HG03139 (cell line): ENCODE data around the gene LRIG1.
"Not testable (repeated sequence)": the region's sequence is repeated elsewhere in the genome, so short reads cannot be mapped to it uniquely, and the experiment has no call there.

Source experiments
- ATAC-seq: cut with Tn5 transposase; IDR thresholded peaks from one replicate; pipeline ENCODE4 v1.9.1; 2021; ENCODE audit not compliant: unreplicated experiment

LRIG1 gene

GRCh38 chr3:66425032-66425431 is 75.8 kb downstream of the LRIG1 start:
- ATAC-seq = no peak

DNA sequence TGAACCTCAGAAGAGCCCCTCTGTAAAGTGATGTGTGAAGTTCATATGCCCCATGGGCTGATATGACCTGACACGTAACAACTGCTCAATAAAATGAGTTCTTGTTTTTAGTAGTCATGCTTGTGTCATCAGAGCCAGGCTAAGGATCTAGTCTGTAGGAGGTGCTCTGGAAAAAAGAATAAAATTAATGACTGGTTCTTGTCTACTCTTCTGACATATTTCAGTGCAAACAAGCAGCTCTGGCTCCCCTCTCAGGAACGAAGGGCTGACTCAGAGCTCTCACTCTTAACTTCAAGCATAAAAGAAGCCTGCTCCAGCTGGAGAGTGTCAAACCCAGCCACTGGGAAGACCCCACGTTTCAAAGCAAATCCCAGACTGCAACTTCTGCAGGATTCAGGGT is 77.0 kb downstream of the LRIG1 start:
- no peak for ATAC-seq

DNA sequence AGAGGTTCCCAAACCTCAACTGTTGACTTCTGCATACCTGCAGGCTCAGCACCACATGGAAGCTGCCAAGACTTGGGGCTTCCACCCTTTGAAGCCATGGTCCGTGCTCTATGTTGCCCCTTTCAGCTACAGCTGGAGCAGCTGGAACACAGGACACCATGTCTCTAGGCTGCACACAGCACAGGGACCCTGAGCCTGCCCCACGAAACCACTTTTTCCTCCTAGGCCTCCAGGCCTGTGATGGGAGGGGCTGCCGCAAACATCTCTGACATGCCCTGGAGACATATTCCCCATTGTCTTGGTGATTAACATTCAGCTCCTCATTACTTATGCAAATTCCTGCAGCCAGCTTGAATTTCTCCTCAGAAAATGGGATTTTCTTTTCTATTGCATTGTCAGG is 78.9 kb downstream of the LRIG1 start:
- not testable (repeated sequence) for ATAC-seq

GRCh38 chr3:66421144-66421543 is 79.7 kb downstream of the LRIG1 start:
- not testable (repeated sequence) for ATAC-seq

DNA sequence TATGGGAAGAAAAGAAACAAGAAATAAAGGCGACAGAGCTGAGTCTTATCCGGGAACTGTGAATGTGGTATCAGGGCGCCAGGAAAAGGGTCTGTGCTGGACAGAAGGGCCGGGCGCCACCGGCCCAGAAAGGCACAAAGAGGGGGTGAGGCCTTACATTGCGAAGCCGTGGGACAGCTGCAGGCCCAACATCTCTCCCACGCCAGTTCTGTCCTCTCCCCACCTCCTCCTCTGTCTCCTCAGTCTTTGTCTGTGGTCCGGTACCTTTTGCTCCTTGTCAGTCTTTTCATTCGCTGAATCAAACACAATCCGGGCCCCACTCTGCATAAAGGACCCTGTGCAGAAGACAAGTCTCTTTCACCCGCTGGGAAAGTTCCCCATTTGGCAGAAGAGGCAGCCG is 81.8 kb downstream of the LRIG1 start:
- no peak for ATAC-seq

DNA sequence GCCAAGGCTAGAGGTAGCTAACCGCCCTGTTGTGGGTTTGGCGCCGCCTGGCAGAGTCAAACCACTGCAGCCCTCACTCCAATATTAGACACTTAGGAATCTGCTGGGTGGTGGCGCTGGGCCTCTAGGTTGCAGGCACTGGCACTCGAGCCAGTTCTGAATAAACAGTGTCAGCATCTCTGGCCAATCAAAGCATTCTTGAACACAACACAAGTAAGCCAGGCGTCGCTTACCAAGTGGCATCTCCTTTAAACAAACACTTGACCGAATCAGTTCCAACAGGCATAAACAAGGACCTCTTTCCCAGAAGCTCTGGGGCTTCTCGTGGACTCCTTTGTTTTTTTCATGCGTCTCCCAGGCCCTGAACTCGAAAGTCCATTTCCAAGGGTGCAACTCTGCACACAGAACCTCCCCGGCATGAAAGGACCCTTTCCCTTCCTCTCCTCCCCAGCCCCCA is 82.3 kb downstream of the LRIG1 start:
- ATAC-seq = no peak

DNA sequence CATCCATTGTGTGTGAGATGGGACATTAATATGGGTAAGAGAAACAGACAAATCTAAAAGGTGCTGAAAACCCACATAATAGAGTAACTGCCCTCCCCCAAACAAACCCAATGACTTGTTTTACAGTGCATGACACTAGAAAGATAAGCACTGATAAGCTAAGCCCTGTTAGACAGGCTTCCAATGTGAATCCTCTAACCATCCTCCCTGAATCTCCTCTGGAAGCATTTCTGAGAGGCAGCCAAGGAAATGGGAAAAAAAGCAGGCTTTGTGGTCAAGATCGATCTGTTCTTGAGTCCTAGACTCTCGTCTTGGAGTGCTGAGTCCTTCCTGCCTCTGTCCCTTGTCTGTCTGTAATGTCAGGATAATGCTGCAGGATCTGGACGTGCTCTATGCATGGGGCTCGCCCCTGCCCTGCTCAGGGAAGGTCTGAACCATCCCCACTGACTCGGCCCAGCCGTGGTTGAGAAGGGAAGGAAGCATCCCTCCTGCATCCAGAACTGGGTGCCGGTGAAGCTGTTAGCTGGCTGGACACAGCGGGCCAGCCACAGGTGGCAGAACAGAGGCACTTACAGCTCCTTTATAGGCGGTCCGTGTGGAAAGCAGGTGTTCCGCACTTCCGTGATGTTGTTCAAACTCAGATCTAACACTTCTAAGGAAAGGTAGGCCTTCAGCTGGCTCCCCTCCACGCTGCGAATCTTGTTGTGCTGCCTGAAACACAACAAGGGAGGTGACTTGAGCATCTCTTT is 84.1 kb downstream of the LRIG1 start:
- ATAC-seq = no peak

GRCh38 chr3:66415867-66416428 is 84.9 kb downstream of the LRIG1 start:
- no peak for ATAC-seq

DNA sequence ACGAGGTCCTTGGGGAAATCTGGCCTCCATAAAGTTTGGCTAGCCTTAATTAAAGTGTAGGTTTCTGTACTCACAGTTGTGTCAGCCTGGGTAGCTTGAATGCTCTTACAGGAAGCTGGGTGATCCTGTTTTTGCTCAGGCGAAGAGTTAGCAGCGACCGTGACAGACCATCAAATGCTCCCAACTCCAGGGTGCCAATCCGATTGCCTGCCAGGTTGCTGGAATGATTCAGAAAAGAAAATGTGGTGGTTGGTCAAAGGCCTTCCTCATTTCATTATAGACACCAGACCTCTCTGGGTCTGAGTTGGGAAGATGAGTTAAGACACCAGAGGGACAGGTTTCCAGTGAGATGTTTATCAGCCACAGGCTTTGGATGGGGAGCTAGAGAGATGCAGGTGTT is 86.0 kb downstream of the LRIG1 start:
- ATAC-seq = no peak

GRCh38 chr3:66413151-66413751 is 87.6 kb downstream of the LRIG1 start:
- no peak for ATAC-seq

DNA sequence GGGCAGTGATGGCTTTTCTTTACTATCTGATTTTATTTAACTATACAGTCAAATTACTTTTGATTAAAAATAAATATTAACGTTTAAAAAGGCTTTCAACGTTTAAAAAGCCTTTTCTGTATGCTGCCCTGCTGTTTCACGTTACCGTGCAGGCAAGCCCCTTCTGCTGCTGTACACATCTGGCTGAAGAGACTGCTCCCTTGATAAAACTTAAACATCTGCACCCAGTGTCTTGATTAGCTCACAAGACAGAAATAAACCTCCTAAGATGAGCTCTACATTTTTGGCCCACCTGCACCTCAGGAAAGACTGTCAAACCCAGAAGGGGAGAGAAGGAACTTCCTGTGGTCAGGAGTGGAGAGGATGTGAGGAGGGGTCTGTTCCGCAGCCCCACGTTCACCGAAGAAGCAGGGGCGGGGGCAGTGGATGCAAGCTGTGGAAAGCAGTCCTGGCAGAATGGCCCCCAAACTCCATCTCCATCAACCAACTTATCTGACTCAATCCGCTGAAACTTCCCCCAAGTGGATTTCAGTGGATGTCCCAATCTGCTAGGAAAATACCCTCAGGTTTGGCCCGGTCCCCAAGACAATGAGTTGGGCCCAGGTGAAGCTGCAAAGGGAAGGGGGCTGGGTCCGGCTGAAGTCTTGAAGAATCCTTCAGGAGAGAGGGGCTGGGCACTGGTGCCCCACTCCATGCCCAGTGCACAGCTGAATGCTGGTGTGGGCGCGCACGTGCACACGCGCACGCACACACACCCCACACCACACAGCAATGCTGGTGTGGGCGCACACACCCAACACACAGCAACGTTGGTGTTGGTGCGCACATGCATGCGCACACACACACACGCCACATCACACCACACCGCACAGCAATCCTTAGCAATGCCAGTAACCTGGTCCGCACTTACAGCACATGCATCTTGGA is 88.6 kb downstream of the LRIG1 start:
- ATAC-seq = no peak

DNA sequence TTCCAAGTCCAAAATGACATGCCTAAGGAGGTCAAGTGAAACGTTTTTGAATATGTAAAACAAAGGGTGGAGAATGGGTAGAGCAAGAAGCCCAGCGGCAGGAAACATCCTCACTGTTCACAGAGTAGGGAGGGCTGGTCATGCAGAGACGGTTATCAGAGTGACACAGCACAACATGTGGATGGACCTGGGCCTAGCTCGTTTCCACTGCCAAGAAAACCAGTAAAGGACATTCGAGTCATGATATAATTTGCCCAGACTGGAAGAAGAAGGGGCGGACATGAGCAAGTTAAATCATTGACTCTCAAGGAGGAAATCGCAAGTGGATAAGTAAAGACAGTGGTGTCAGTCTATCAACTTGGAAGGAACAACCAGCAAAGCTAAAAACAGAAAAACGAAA is 89.3 kb downstream of the LRIG1 start:
- no peak for ATAC-seq

DNA sequence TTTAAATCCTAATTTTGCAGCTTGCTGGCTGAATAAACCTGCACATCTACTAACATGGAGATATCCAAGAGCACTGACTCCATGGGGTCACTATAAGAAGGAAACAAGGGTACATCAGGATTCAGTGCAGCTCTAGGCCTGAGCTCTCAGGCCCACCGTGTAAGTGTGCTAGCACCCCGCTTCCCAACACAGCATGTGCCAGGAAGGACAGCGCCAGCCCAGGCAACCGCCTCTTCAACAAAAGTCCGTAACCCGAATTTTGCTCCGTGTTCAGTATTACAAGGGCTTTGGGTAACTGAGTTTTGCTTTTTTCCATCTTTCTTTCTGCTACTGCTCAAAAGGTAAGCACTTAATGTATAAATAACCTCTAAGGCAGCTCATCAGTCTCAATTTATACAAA is 89.8 kb downstream of the LRIG1 start:
- ATAC-seq = no peak

DNA sequence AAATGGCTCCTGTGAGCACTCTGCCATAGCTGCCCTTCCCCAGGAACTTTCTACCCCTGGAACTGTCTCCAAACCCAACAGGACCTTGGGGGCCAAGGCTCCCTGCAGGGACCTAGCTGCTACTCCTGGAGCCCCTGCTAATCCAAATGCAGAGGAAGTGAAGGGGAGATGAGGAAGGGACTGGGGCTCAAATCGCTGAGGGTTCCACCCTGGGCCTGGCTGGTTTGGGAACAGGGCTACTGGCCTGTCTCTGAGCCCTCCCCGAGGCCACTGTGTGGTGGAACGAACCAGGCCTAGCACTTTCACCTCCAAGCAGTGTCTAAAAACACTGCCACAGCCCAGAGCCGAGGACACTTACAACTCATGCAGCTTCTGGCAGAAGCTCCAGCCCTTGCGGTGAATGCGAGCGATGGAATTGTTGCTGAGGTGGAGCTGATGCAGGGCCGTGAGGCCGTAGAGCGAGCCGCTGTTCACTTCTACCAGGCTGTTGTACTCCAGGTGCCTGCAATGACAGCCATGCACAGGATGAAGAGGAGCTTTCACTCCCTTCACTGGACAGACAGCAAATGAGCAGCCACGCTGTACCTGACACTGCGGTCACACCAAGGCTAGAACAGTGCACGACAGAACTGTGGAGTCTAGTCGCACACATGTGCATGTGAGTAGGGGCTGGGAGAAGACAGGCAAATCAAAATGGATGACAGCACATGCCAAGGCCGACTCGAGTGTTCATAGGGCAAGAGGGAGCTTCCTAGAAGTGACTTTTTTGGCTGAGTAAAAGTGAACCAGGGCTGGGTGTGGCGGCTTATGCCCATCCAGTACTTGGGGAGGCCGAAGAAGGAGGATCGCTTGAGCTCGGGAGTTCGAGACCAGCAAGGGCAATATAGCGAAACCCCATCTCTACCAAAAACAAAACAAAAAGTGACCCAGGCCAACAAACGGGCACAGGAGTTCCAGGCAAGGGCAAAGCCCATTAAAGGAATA is 90.8 kb downstream of the LRIG1 start:
- no peak for ATAC-seq

DNA sequence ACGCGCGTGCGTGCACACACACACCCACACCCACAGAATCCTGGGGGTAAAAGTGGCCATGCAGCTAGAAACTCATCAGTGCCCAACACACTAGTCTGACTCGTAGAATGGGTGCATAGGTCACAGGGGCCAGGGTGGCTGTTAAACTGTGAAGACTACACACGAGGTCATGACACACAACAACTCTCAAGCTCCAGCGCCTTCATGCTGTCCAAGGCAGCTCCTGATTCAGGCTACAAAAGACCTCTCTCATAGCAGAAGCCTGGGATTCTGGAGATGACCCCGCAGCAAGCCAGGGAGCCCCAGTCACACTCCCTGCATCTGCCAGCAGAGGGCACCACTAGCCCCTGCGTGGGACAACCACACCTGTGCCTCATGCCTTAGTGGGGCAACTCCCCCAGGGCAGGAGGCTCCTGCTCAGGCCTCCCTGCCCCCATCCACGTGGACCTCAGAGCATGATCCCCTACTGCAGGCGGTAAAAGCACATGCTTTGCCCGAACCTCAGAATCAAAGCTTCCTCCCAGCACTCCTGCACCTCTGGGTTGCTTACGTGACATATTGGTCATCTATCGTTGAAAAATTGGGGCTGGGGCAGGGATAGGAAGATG is 93.1 kb downstream of the LRIG1 start:
- peak; percentile 79 for ATAC-seq

DNA sequence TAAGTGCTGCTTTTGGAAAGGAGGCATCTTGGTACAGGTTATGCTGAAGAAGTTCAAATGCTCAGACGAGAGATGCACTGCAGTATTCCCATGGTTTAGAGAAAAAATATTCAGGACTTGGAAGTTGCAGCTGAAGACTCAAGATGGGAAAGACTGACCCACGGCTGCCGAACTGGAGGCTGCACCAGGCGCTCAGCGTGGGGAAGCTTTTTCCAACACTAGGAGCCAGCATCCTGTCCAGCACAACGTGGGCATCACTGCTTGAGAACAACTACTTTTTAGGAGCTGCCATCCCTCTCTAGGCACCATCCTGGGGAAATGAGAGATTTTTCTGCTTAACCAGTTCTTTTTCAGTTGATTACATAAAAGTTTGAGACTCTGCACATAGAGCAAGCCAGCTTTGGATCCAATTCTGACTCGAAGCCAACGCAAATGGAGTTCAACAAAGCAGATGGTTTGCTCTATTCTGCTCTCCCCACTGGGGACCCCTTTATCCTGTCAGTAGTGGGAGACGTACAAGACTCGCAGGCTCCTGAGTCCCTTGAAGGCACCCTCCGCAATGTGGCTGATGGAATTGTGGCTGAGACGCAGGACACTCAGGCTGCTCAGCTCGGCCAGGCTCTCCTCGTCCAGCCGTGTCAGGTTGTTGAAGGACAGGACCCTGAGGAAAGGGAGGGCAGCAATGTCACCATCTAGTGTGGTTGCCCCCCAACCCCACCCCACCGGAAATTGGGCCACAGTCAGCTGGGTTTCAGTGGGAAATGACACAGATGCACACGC is 93.8 kb downstream of the LRIG1 start:
- no peak for ATAC-seq

- ATAC-seq = no peak
These were observed 94.7 kb downstream of the LRIG1 start for GRCh38 chr3:66406163-66406562.

- ATAC-seq = no peak
These were observed 95.1 kb downstream of the LRIG1 start for GRCh38 chr3:66405701-66406091.
